OCI-LY1 (cell line): Measurements from ENCODE around the gene IRF1.

Source experiments
- H2AFZ ChIP-seq: fragments of 200-600 bp; sonication (generic), shearing (Covaris generic); 2 replicates; pipeline ENCODE4 v1.6.0; 2014; ENCODE audit warnings: antibody characterized with exemption, mild to moderate bottlenecking, low read length
- H3F3A ChIP-seq: fragments of 200-600 bp; sonication (generic), shearing (Covaris generic); 2 replicates; pipeline ENCODE4 v1.6.0; 2014; ENCODE audit warnings: mild to moderate bottlenecking, antibody characterized with exemption, low read length, moderate library complexity; ENCODE audit not compliant: insufficient read depth
- H3K27ac ChIP-seq: fragments of 200-600 bp; sonication (generic); 2 replicates; pipeline ENCODE4 v1.5.1; 2014; ENCODE audit warnings: low read length, mixed run types, mild to moderate bottlenecking, low read depth; ENCODE audit not compliant: poor library complexity, severe bottlenecking
- H3K27me3 ChIP-seq: fragments of 200-600 bp; sonication (generic); 2 replicates; pipeline ENCODE4 v1.6.0; 2014; ENCODE audit warnings: antibody characterized with exemption, mild to moderate bottlenecking, low read length, moderate library complexity; ENCODE audit not compliant: insufficient read depth
- H3K36me3 ChIP-seq: fragments of 200-600 bp; sonication (generic); 2 replicates; pipeline ENCODE4 v1.6.1; 2014; ENCODE audit warnings: mild to moderate bottlenecking, antibody characterized with exemption, low read length, moderate library complexity, mixed read lengths; ENCODE audit not compliant: insufficient read depth
- H3K4me1 ChIP-seq: fragments of 200-600 bp; sonication (generic); 2 replicates; pipeline ENCODE4 v1.5.1; 2014; ENCODE audit warnings: mild to moderate bottlenecking, low read length, moderate library complexity; ENCODE audit not compliant: insufficient read depth, severe bottlenecking
- H3K4me2 ChIP-seq: fragments of 200-600 bp; sonication (generic), shearing (Covaris generic); 2 replicates; pipeline ENCODE4 v1.6.1; 2014; ENCODE audit warnings: low read length
- H3K4me3 ChIP-seq: fragments of 200-600 bp; sonication (generic); 2 replicates; pipeline ENCODE4 v1.5.1; 2014; ENCODE audit warnings: low read length, low read depth, mild to moderate bottlenecking, mixed read lengths; ENCODE audit not compliant: poor library complexity, severe bottlenecking
- H3K79me2 ChIP-seq: fragments of 200-600 bp; shearing (Covaris generic); 2 replicates; pipeline ENCODE4 v1.6.1; 2016; ENCODE audit warnings: mixed run types, low read length, mixed read lengths; ENCODE audit not compliant: insufficient read depth
- H3K9ac ChIP-seq: fragments of 200-600 bp; sonication (generic), shearing (Covaris generic); 2 replicates; pipeline ENCODE4 v1.6.1; 2014; ENCODE audit warnings: mild to moderate bottlenecking, low read length, mixed read lengths
- H3K9me2 ChIP-seq: fragments of 200-600 bp; sonication (generic), shearing (Covaris generic); 2 replicates; pipeline ENCODE4 v1.6.1; 2014; ENCODE audit warnings: low read depth, mild to moderate bottlenecking, low read length, mixed read lengths
- H3K9me3 ChIP-seq: fragments of 200-600 bp; shearing (Covaris generic); 2 replicates; pipeline ENCODE4 v1.6.1; 2014; ENCODE audit warnings: low read length, mixed read lengths
- H4K20me1 ChIP-seq: fragments of 200-600 bp; sonication (generic), shearing (Covaris generic); 2 replicates; pipeline ENCODE4 v1.6.0; 2016; ENCODE audit warnings: mild to moderate bottlenecking, low read length; ENCODE audit not compliant: insufficient read depth
- EZH2 ChIP-seq: fragments of 200-600 bp; sonication (generic), shearing (Covaris generic); IDR thresholded peaks from 2 replicates; pipeline ENCODE4 v1.8.0; 2017; ENCODE audit warnings: borderline replicate concordance, mixed run types, mild to moderate bottlenecking, antibody characterized with exemption, low read length, moderate library complexity, mixed read lengths
- TF ChIP-seq, protein P1 (sequence below): fragments of 200-600 bp; sonication (generic), shearing (Covaris generic); IDR thresholded peaks from 2 replicates; pipeline ENCODE4 v1.5.1; 2017; ENCODE audit warnings: mild to moderate bottlenecking, antibody characterized with exemption, low read length, moderate library complexity, mixed read lengths

Gene IRF1

DNA sequence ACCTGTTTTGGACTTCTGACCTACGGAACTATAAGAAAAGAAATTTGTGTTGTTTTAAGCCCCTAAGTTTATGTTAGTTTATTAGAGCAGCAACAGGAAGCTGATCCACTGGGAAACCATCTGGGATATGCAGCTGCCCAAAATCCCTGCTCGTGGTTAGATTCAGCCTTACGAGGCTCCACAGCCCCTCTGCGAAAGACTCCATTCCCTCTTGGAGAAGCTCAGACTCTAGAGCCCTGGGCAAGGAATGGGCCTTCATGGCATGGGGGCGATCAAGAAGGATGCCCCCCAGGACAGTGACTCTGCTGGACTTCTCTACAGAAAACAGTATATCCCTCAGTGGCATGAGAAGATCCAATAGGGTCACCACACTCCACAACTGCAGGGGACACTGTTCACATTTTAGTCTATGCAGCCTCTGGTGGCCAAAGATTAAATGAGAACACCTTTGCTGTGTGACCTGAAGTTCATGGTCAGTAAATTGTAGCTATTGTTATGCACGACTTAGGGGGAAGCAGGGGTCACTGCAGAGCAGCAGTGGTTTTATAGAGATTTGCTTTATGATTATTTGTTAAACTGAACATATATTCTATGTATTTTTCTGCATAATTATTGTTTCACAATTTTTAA is 21.1 kb downstream of the IRF1 start:
- H3K27ac ChIP-seq = no peak overlapping the region
- H3K27me3 ChIP-seq = no peaks in the 10 kb centered on the region
- H3K36me3 ChIP-seq = no peaks in the 10 kb centered on the region
- TF ChIP-seq, protein P1, sequence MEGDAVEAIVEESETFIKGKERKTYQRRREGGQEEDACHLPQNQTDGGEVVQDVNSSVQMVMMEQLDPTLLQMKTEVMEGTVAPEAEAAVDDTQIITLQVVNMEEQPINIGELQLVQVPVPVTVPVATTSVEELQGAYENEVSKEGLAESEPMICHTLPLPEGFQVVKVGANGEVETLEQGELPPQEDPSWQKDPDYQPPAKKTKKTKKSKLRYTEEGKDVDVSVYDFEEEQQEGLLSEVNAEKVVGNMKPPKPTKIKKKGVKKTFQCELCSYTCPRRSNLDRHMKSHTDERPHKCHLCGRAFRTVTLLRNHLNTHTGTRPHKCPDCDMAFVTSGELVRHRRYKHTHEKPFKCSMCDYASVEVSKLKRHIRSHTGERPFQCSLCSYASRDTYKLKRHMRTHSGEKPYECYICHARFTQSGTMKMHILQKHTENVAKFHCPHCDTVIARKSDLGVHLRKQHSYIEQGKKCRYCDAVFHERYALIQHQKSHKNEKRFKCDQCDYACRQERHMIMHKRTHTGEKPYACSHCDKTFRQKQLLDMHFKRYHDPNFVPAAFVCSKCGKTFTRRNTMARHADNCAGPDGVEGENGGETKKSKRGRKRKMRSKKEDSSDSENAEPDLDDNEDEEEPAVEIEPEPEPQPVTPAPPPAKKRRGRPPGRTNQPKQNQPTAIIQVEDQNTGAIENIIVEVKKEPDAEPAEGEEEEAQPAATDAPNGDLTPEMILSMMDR = peak; percentile 13; the same call in 1 of the 2 replicates
- TF ChIP-seq EZH2 = no peak
- H3K4me3 ChIP-seq = no peak overlapping the region
- no peaks in the 10 kb centered on the region for H3K79me2 ChIP-seq
- no peaks in the 10 kb centered on the region for H3F3A ChIP-seq
- H2AFZ ChIP-seq = no peak overlapping the region
- H3K9me3 ChIP-seq = no peaks in the 10 kb centered on the region
- peaks cover 48% of the 10 kb centered on the region for H3K4me1 ChIP-seq
- no peaks in the 10 kb centered on the region for H3K9me2 ChIP-seq
- H3K4me2 ChIP-seq = no peak overlapping the region
- no peaks in the 10 kb centered on the region for H4K20me1 ChIP-seq
- no peak overlapping the region for H3K9ac ChIP-seq

DNA sequence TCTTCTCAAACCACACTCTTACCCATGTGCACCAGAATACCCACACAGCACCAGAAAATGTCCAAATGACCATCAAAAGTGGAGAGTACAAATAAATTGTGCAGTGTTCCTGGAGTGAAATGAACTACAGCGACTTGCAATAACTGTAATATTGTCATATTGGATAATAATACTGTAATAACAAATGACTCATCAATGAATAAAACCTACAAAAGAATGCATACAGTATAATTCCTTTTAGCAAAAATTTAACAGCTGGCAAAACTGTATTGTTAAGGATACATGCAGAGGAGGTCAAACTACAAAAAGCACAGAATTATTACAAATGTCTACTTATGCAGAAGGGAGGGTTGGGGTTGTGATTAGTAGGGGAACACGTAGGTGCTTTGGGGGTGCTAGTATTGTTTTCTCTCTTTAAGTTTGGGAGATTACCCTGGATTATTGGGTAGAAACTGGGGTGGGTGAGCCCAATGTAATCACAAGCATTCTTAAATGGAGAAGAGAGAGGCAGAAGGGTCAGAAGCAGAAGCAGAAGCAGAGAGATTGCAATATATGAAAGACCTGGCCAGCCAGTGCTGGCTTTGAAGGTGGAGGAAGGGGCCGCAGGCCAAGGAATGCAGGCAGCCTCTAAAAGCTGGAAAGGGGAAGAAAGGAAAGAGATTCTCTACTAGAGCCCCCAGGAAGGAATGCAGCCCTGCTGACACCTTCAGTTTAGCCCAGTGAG is 21.8 kb downstream of the IRF1 start:
- Histone ChIP-seq H2AFZ (no peak overlapping the region), H3K4me1 (peaks cover 53% of the 10 kb centered on the region), H3K27ac (no peak overlapping the region), H3K9me2 (no peaks in the 10 kb centered on the region), H3K9ac (no peak overlapping the region), H4K20me1 (no peaks in the 10 kb centered on the region), H3K79me2 (no peaks in the 10 kb centered on the region), H3K27me3 (no peaks in the 10 kb centered on the region), H3K4me3 (no peak overlapping the region), H3K4me2 (no peak overlapping the region), H3F3A (no peaks in the 10 kb centered on the region), H3K36me3 (no peaks in the 10 kb centered on the region), H3K9me3 (no peaks in the 10 kb centered on the region)
- TF ChIP-seq, protein P1 = no peak
- no peak for TF ChIP-seq EZH2

DNA sequence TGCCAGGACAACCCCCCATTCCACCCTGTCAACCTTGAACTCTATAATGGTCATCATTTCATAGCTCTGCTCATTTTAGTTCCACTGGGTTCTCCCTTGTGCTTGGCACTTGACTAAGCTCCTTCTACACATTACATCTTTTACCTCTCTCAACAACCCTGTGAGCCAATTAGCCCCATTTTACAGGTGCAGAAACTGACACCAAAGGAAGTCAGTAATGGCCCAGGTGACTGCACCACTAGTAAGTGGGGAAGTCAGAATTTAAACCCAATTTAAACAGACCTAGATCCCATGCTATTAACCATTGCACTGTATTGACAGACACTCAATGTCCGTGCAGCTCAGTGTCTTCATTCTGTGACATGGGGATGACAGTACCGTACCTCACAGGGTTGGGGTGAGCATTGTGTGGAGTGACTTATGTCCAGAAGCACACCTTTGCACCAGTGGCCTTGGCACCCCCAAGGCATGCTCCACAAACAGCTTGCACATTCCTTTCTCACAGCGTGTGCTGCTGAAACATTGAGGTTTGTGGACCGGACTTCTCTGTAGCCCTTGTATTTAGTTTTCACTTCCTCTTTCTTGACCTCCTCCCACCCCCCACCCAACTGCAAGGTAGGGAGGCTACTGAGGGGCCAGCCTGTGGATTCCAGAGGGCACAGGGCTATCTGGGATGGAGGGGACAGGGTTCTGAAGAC is 23.1 kb downstream of the IRF1 start:
- Histone ChIP-seq H3K9me2 (no peaks in the 10 kb centered on the region), H3K36me3 (no peaks in the 10 kb centered on the region), H3F3A (no peaks in the 10 kb centered on the region), H3K79me2 (no peaks in the 10 kb centered on the region), H3K9ac (no peak overlapping the region; the same call in 1 of the 2 replicates), H3K27me3 (no peaks in the 10 kb centered on the region), H4K20me1 (no peaks in the 10 kb centered on the region), H3K4me3 (peak overlapping the region; percentile 11), H3K27ac (peak overlapping the region; percentile 65), H3K4me2 (peak overlapping the region; percentile 38), H3K4me1 (peaks cover 42% of the 10 kb centered on the region), H3K9me3 (no peaks in the 10 kb centered on the region), H2AFZ (no peak overlapping the region)
- no peak for TF ChIP-seq EZH2
- TF ChIP-seq, protein P1 = no peak
